ENCODE results near the gene METTL25B. TPM values are rescaled to one million over a fixed set of nuclear protein-coding genes. Genes with fewer than 3 reads are reported as not detected.

METTL25B gene
- total and polyA plus RNA-seq, 2 donors (not counting 1 experiment from before 2014, with no cell fraction given) = 78.3 to 81.1 TPM

DNA sequence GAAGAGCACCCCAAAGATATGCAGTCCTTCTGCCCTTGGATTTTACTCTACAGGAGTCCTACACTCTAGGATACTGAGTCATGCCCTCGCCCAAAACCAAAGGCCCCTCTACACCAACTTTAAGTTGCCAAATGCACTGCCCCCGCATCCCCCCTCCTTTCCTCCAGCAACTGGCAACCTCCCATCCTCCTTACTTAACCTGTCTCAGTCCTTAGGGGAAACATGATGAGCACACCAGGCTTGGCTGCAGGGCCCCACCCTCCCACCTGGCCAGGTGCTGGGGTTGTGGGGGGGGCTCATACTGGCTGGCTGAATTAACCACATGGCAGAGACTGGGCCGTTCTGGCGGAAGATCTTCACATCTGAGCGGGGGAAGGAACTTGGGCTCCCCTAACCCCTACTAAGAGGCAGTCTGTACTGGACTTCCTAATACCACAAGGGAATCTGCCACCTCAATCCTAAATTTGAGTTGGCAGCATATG is 22.0 kb downstream of the METTL25B start:
- Histone ChIP-seq H3K27ac (ENCODE audit: low read length in 2 of 2) (peak overlapping the region; percentile 58 to 81), H3K79me2 (ENCODE audit: control insufficient read depth, insufficient read depth, low read length) (peaks cover 67% of the 10 kb centered on the region), H3K4me1 (ENCODE audit: control insufficient read depth in 2 of 2, insufficient read depth in 2 of 2, low read length in 2 of 2) (peaks cover 53 to 68% of the 10 kb centered on the region in 2 donors), H4K20me1 (ENCODE audit: control insufficient read depth, insufficient read depth, low read length, poor library complexity, severe bottlenecking) (peaks cover 16% of the 10 kb centered on the region), H3K4me3 (ENCODE audit: control extremely low read depth in 1 of 5, extremely low read depth in 1 of 5, insufficient read depth in 1 of 5, low read depth in 2 of 5, low read length in 4 of 5) (peak overlapping the region; percentile 71 to 95 (median 86)), H3K9me3 (ENCODE audit: control extremely low read depth in 1 of 3, control insufficient read depth in 2 of 3, insufficient read depth in 1 of 3, low read length in 2 of 3) (no peaks in the 10 kb centered on the region), H3K36me3 (replicated peaks in 1 of 2; ENCODE audit: control extremely low read depth in 1 of 2, control insufficient read depth in 1 of 2, extremely low read depth in 1 of 2, insufficient read depth in 2 of 2, low read length in 1 of 2) (no peaks in the 10 kb centered on the region), H2AFZ (ENCODE audit: insufficient read depth, low read depth, low read length, poor library complexity, severe bottlenecking) (peak overlapping the region; percentile 82), H3K27me3 (replicated peaks in 1 of 4; ENCODE audit: control extremely low read depth in 1 of 4, control insufficient read depth in 3 of 4, insufficient read depth in 4 of 4, low read length in 3 of 4) (no peaks in the 10 kb centered on the region), H3K4me2 (replicated peaks; ENCODE audit: low read depth, low read length, poor library complexity, severe bottlenecking) (peak overlapping the region; percentile 78), H3K9ac (ENCODE audit: low read length) (peak overlapping the region; percentile 78)
- peak overlapping the region; percentile 91 for H3K27ac Mint-ChIP-seq
- TF ChIP-seq EZH2 (IDR thresholded peaks at IDR 0.05; ENCODE audit: borderline replicate concordance, insufficient read depth, low read depth, low read length, poor library complexity, severe bottlenecking) (no peak), CTCF (IDR thresholded peaks at IDR 0.05) (no peak)
- peaks cover 72% of the 10 kb centered on the region for H3K4me1 Mint-ChIP-seq
- ChIA-PET POLR2A (interaction anchor here (0.6 to 2.6 kb wide), 3 partner anchors 9 to 618 kb away, joined by 5 to 29 read pairs (median 21); partner anchors contain the start of genes ISG20L2, METTL25B and MRPL24), CTCF (interaction anchor here (2.6 to 3.2 kb wide), 2 partner anchors 16 to 24 kb away, joined by 15 to 24 read pairs; partner anchors contain the start of gene PRCC)
- peak overlapping the region; percentile 93 for H3K4me3 Mint-ChIP-seq
- no peaks in the 10 kb centered on the region for H3K27me3 Mint-ChIP-seq
- DNase-seq (peak; percentile 61), ATAC-seq (ENCODE audit: low read depth) (no peak)
- no peaks in the 10 kb centered on the region for H3K9me3 Mint-ChIP-seq (ENCODE audit: insufficient read depth)
- 14% methylated on average over 1 of the region's 5 CpGs for WGBS (ENCODE audit: insufficient coverage)
- intact Hi-C loops (cut with micrococcal nuclease) = loop anchor here (5.0 kb wide), 1 partner anchor 413 kb away; the partner anchor contains the start of genes CCT3 and TSACC

Data from B cell (primary cell).